ENCODE results near the gene MEP1B. TPM values are rescaled to one million over a fixed set of nuclear protein-coding genes. Genes with fewer than 3 reads are reported as not detected.

Gene MEP1B
- 0.23 TPM for total RNA-seq

DNA sequence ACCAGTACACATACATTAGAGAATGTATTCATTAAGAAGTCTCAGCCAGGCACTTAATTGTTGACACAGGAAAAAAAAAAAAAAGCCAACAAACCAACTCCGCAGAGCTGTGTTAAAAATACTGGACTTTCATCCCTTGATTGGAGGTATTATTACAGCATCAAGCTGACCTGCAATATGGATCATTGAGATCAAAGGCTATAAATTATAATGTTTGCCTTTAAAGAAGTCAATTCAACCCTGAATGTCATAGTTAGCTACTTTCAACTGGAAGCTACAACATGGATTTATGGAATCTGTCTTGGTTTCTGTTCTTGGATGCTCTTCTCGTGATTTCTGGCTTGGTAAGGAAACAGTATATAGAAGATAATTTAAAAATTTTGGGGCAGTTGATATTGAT is at the start of gene MEP1B:
Gene MEP1B, plus strand, starts transcription at position 250 of the 400 bp plus-strand sequence. Its CDS starts 32 bp downstream, at position 282.

Small RNAs within 50 kb of the gene (small RNA-seq; reads per million reads assigned to genes)
- gene RF00019, result not detected
- 0.69 reads per million, percentile 67 among the genes with 10 or more reads in this experiment for gene RNA5SP453

Other genes with a start within 250 kb of the MEP1B start
- gene TRAPPC8, start 246.9 kb upstream of the MEP1B start, total RNA-seq, result 79.4 TPM
- gene RNF125, start 171.2 kb upstream of the MEP1B start, total RNA-seq, result 4.4 TPM
- gene RNF138, start 98.2 kb upstream of the MEP1B start, total RNA-seq, result 60.7 TPM